A673 (cell line): ENCODE results near the gene LIMS3. TPM values are rescaled to one million over a fixed set of nuclear protein-coding genes. Genes with fewer than 3 reads are reported as not detected.
"Not testable (repeated sequence)": the region's sequence is repeated elsewhere in the genome, so short reads cannot be mapped to it uniquely, and the experiment has no call there.

Source experiments
- BruUV-seq: library from RNA; stranded (reverse); fragments of 400-500 nt; replicated peaks from 2 replicates; lab custom pipeline; 2021; lab: Mats Ljungman, UMichigan
- CTCF ChIA-PET: fragments of 300-600 bp; sonication (Branson Sonifier 250); formaldehyde crosslinking; loops from one replicate; lab custom pipeline; 2022; ENCODE audit warnings: antibody characterized with exemption; lab: Charles Lee
- POLR2A ChIA-PET: fragments of 300-600 bp; sonication (Branson Sonifier 250); formaldehyde crosslinking; loops from one replicate; lab custom pipeline; 2022; ENCODE audit warnings: antibody characterized with exemption; ENCODE audit not compliant: low non-redundant PET; lab: Charles Lee
- DNase-seq: peaks from one replicate; pipeline ENCODE4 v3.0.0-alpha.2; 2015; ENCODE audit warnings: low spot score
- H3K27ac ChIP-seq: fragments of 200-600 bp; sonication (generic); 2 replicates; pipeline ENCODE4 v1.5.1; 2016; ENCODE audit warnings: mixed run types, low read depth, mild to moderate bottlenecking, mixed read lengths, antibody characterized with exemption, low read length; ENCODE audit not compliant: poor library complexity, severe bottlenecking
- H3K27me3 ChIP-seq: fragments of 200-600 bp; sonication (generic); replicated peaks from 2 replicates; pipeline ENCODE4 v1.6.1; 2017; ENCODE audit warnings: mixed run types, low read depth, mild to moderate bottlenecking, mixed read lengths, antibody characterized with exemption, low read length; ENCODE audit not compliant: insufficient read depth, poor library complexity
- H3K36me3 ChIP-seq: fragments of 200-600 bp; sonication (generic); 2 replicates; pipeline ENCODE4 v1.6.1; 2016; ENCODE audit warnings: mixed run types, mild to moderate bottlenecking, mixed read lengths, antibody characterized with exemption, low read length; ENCODE audit not compliant: insufficient read depth, poor library complexity, severe bottlenecking
- H3K4me1 ChIP-seq: fragments of 200-600 bp; sonication (generic); 2 replicates; pipeline ENCODE4 v1.6.1; 2017; ENCODE audit warnings: mixed run types, mild to moderate bottlenecking, mixed read lengths, antibody characterized with exemption, low read length; ENCODE audit not compliant: insufficient read depth, poor library complexity, severe bottlenecking
- H3K4me3 ChIP-seq: fragments of 200-600 bp; sonication (generic); 2 replicates; pipeline ENCODE4 v1.5.1; 2016; ENCODE audit warnings: low read depth, mixed run types, mild to moderate bottlenecking, mixed read lengths, low read length; ENCODE audit not compliant: poor library complexity, severe bottlenecking
- H3K9me3 ChIP-seq: fragments of 200-600 bp; sonication (generic); 2 replicates; pipeline ENCODE4 v1.6.1; 2016; ENCODE audit warnings: mixed run types, low read depth, mild to moderate bottlenecking, mixed read lengths, antibody characterized with exemption, low read length; ENCODE audit not compliant: poor library complexity, severe bottlenecking
- intact Hi-C: fragments of 100-400 bp; cut with micrococcal nuclease; formaldehyde crosslinking; loops from one replicate; pipeline ENCODE4 v1.10.0; 2022; ENCODE audit not compliant: unreplicated experiment
- total RNA-seq: library from RNA; stranded (reverse); gene quantifications from 2 replicates; pipeline ENCODE4 v1.2.3, GENCODE V29; 2021

Gene LIMS3
- total RNA-seq, 1 experiment from 2014 or later, result 2.7 TPM

GRCh38 chr2:109910789-109911188, 12.3 kb downstream of the LIMS3 start:
- intact Hi-C loops, H3K9me3 ChIP-seq, H3K4me1 ChIP-seq, H3K27me3 ChIP-seq, H3K4me3 ChIP-seq, DNase-seq, H3K27ac ChIP-seq, POLR2A ChIA-PET, H3K36me3 ChIP-seq, BruUV-seq, CTCF ChIA-PET: not testable (repeated sequence)

GRCh38 chr2:109913911-109914310, 15.4 kb downstream of the LIMS3 start:
- POLR2A ChIA-PET, H3K27ac ChIP-seq, H3K9me3 ChIP-seq, H3K36me3 ChIP-seq, H3K4me3 ChIP-seq, BruUV-seq, CTCF ChIA-PET, H3K27me3 ChIP-seq, DNase-seq, H3K4me1 ChIP-seq, intact Hi-C loops: not testable (repeated sequence)

GRCh38 chr2:109914552-109914951, 16.1 kb downstream of the LIMS3 start:
- CTCF ChIA-PET, H3K27me3 ChIP-seq, H3K27ac ChIP-seq, H3K36me3 ChIP-seq, intact Hi-C loops, POLR2A ChIA-PET, H3K4me3 ChIP-seq, BruUV-seq, H3K9me3 ChIP-seq, DNase-seq, H3K4me1 ChIP-seq: not testable (repeated sequence)

GRCh38 chr2:109915830-109916229, 17.3 kb downstream of the LIMS3 start:
- H3K4me1 ChIP-seq, BruUV-seq, intact Hi-C loops, CTCF ChIA-PET, POLR2A ChIA-PET, H3K36me3 ChIP-seq, H3K4me3 ChIP-seq, H3K27me3 ChIP-seq, DNase-seq, H3K9me3 ChIP-seq, H3K27ac ChIP-seq: not testable (repeated sequence)

GRCh38 chr2:109920162-109920561, 21.7 kb downstream of the LIMS3 start:
- BruUV-seq, H3K27me3 ChIP-seq, POLR2A ChIA-PET, H3K9me3 ChIP-seq, H3K36me3 ChIP-seq, H3K4me3 ChIP-seq, DNase-seq, H3K27ac ChIP-seq, CTCF ChIA-PET, intact Hi-C loops, H3K4me1 ChIP-seq: not testable (repeated sequence)

GRCh38 chr2:109921543-109922384, 23.3 kb downstream of the LIMS3 start:
- H3K4me1 ChIP-seq, DNase-seq, intact Hi-C loops, H3K27ac ChIP-seq, POLR2A ChIA-PET, H3K9me3 ChIP-seq, H3K4me3 ChIP-seq, BruUV-seq, H3K27me3 ChIP-seq, CTCF ChIA-PET, H3K36me3 ChIP-seq: not testable (repeated sequence)

GRCh38 chr2:109924481-109924880, 26.0 kb downstream of the LIMS3 start:
- POLR2A ChIA-PET, BruUV-seq, H3K27me3 ChIP-seq, H3K4me3 ChIP-seq, H3K27ac ChIP-seq, intact Hi-C loops, H3K4me1 ChIP-seq, H3K36me3 ChIP-seq, DNase-seq, H3K9me3 ChIP-seq, CTCF ChIA-PET: not testable (repeated sequence)
